Measurements from ENCODE around the gene L3MBTL4.
"Not testable (repeated sequence)": the region's sequence is repeated elsewhere in the genome, so short reads cannot be mapped to it uniquely, and the experiment has no call there.

Gene L3MBTL4

DNA sequence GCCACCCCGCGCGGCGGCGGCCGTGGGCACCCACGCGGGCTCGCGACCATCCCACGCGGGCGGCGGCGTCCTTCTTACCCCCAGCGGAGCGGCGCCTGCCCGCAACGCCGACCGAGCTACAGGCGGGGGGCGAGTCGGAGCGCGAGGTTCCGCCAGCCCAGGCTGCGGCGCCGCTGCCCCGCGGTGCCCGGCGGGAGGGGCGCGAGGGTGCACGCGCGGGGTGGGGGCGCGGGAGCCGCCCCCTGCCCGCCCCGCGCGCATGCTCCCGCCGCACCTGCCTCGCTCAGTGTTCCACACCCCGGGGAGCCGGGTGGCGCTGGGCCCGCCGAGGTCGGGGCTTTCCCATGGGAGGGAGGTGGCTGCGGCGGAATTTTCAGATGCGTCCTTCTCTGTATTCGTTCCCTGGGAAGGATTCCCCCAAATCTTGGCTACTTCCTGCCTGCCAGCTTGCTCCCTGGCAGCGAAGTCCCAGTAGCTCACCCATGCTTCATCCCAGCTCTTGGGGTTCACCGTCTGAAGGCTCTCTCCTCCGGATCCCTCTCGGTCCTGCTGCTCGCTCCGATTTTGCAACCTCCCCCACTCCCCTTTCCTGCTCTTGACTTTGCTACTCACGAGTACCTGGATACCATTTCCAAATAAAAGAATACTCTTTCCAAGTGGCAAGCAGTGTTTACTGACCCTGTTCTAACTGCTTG lies at the start of gene L3MBTL4:
Gene L3MBTL4, minus strand, starts transcription at position 189 of the 695 bp plus-strand sequence. CDS start 103,286 bp downstream, outside the sequence.
- DNase-seq, result no peak

DNA sequence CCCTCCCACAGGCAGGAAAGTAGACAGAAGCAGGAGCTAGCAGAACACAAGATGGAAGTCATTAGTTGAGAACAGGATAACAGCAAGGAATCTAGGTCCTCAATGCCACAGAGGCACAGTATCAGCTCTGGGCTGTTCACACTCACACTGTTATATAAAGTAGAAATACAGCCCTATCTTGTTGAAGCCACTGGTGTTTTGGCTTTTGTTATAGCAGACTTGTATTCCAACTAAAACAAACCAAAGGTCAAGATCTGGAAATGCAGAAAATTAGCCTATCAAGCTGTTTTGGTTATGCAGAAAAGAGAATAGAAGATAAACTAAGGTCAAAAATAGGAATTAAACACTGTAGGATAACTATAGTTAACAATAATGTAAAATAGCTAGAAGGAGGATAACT lies 37.5 kb upstream of the L3MBTL4 start:
- no peak for DNase-seq

GRCh38 chr18:6449213-6449612 lies 34.5 kb upstream of the L3MBTL4 start:
- DNase-seq, result no peak

GRCh38 chr18:6444466-6445228 lies 29.9 kb upstream of the L3MBTL4 start:
- DNase-seq, result no peak

- DNase-seq, result no peak
These were observed 26.5 kb upstream of the L3MBTL4 start for GRCh38 chr18:6441200-6441599.

DNA sequence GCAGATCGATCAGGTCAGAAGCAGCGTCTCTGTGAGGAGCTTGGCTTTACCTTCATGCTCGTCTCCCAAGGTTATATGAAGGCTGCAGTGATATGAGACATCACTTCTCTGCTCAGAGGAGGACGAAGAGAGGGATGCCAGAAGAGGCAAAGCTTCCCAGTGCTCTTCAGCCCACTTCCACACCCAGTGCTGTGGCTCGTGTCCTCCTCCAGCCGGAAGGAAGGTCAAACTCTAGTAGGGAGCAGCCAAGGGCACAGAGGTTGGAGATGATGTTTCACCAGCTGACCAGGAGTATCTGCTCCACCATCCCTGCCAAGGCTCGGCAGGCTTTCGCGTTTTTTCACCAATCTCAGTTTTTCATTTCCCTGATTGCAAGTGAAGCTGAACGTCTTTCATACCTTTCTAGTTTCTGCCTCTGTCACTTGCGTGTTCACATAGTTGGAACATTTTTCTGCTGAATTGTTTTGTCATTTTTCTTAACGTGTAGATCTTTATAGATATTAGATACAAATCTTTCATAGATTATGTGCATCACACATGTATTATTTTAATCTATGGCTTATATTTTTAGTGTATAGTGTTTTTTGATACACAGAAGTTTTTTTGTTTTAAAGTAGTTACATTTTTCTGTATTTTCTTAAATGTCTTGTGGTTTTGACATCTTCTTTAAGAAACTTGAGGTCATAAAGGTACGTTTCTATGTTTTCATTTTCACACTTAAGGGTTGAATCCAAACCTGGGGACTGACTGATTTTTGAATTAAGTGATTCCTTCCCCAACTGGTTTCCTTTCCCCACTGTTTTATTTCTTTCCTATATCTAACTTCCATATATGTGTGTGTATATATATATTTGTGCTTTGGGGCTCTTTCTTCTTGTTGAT lies 23.5 kb upstream of the L3MBTL4 start:
- DNase-seq, result no peak

DNA sequence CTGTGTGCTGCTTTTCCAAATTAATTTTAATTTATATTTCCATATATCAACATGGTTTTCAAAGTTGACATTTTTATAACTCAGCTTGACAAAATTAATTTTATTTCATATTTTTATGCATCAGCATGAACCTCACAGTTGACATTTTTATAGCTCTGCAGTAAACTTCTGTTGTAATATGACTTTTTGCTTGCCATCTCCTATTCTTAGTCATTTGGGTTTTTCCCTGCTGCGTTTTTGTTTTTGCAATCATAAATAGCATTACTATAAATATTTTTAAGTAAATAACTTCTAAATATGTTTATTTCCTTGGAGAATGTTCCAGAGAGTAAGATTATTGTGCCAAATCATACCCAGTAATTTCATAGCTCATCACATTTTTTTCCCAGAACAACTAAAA lies 21.0 kb upstream of the L3MBTL4 start:
- no peak for DNase-seq

DNA sequence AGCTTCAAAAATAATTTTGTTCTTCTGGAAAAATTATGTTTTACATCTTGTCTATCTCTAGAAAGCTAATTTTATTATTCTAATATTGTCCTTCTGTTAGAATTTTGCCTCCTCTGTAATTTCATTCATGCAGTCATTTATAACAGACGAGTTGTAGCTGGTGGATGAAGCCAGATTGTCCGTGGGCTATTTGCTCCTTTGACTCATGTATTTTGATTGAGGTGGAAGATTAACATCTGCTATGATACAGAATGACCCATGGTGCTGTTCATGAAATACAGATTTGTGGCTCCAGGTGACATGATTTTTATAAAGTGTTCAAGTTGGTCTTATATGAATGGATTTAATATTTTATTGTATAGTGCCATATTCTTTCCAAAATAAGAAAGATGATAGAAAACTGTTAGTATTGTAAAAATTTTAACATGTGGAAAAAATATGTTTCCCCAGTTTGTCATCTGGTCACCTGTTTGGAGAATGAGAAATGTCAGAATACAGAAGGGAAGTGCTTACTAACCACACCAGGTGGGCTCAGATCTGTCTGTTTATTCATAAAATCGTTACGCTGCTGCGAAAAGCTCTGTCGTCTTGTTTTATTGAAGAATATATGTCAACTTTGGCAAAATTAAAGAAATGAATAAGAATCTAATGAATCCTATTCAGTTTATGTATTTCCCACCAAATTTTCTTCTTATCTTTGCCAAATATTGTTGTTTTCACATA lies 20.4 kb upstream of the L3MBTL4 start:
- no peak for DNase-seq

DNA sequence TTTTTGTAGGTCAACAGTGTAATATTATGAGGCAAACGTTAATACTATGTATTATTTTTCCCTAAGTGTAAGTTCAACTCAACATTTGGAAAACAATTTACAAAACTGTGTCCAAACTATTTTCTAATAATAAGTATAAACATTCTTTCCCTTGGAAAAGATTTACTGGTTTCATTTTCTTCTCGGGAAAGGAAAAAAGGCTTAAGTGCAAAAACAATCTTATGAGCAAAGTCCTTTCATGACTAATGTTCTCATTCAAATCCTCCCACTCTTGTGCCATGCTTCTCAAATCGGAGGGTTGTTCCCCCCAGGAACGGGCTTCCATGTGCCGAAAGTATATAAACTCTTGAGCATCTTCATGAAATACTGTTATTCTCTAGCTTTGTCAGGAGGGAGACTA lies 19.8 kb upstream of the L3MBTL4 start:
- no peak for DNase-seq

GRCh38 chr18:6431659-6432318 lies 17.1 kb upstream of the L3MBTL4 start:
- no peak for DNase-seq

- no peak for DNase-seq
These were observed 14.2 kb upstream of the L3MBTL4 start for GRCh38 chr18:6428851-6429395.

GRCh38 chr18:6427286-6427685 lies 12.6 kb upstream of the L3MBTL4 start:
- DNase-seq, result no peak

GRCh38 chr18:6423289-6423688 lies 8.6 kb upstream of the L3MBTL4 start:
- no peak for DNase-seq

- DNase-seq, result peak; percentile 40
These were observed 491 bp downstream of the L3MBTL4 start for GRCh38 chr18:6414118-6414722.

- DNase-seq, result no peak
These were observed 1.1 kb downstream of the L3MBTL4 start for GRCh38 chr18:6413579-6414117.

- DNase-seq, result no peak
These were observed 1.7 kb downstream of the L3MBTL4 start for GRCh38 chr18:6412933-6413472.

- DNase-seq, result no peak
These were observed 3.3 kb downstream of the L3MBTL4 start for GRCh38 chr18:6411382-6411781.

- DNase-seq, result no peak
These were observed 4.8 kb downstream of the L3MBTL4 start for GRCh38 chr18:6409933-6410332.

GRCh38 chr18:6408543-6408942 lies 6.2 kb downstream of the L3MBTL4 start:
- DNase-seq, result not testable (repeated sequence)

DNA sequence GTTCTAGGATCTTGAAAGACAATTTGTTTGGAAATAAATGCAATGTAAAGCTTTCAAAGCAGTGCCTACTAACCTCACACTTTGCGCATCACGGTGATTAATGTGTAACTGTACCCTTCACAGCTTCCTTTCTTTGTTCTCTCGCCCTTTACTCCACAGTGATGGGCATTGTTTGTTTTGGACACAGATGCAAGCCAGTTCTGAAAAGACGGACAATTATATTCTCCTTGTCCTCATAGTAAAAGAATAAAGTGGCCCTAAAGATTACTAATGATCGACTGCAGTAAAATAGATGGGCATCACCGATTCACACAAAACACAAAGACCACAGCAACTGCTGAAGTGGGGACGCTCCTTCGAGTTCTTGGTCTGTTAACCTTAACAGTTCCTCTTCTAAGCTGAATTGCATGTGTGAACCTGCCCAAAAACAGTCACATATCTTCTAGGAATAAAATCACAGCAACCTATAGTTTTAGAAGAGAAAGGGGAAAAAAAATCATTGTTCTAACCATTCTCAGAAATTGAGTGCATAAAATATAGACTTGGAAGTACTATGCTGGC lies 7.7 kb downstream of the L3MBTL4 start:
- no peak for DNase-seq
